ENCODE data around the gene HMX2. TPM values are rescaled to one million over a fixed set of nuclear protein-coding genes. Genes with fewer than 3 reads are reported as not detected.
A peak's percentile ranks its signal among the peaks of the same experiment; 100 is the strongest.

The HMX2 gene
- total and polyA plus RNA-seq, 2 of the 13 experiments (the other 11 are each of a cell fraction or from before 2014, with no cell fraction given), result not detected

- no peak for TF ChIP-seq ZHX2 (IDR thresholded peaks at IDR 0.05; ENCODE audit: low read depth)
- no peak for TF ChIP-seq ZHX2 (CRISPR knock-in tag; IDR thresholded peaks at IDR 0.05; ENCODE audit: borderline replicate concordance)
- TF ChIP-seq MAX (IDR thresholded peaks at IDR 0.05), result no peak
- TF ChIP-seq SIX1 (CRISPR knock-in tag; IDR thresholded peaks at IDR 0.05; ENCODE audit: borderline replicate concordance), result no peak
- TF ChIP-seq ETS1 (CRISPR knock-in tag; IDR thresholded peaks at IDR 0.05), result no peak
- no peak for TF ChIP-seq ZFP62 (CRISPR knock-in tag; IDR thresholded peaks at IDR 0.05)
- 0 out of 2 replicates have a peak, but pooled peaks have one; percentile 8 for TF ChIP-seq IRF9 (CRISPR knock-in tag; IDR thresholded peaks at IDR 0.05; ENCODE audit: borderline replicate concordance)
- TF ChIP-seq HNRNPLL (IDR thresholded peaks at IDR 0.05; ENCODE audit: low read depth, low read length, poor library complexity, severe bottlenecking), result peak; percentile 21
- no peak for TF ChIP-seq MAZ (IDR thresholded peaks at IDR 0.05; ENCODE audit: borderline replicate concordance, low read depth, low read length)
- TF ChIP-seq MAZ (CRISPR knock-in tag; IDR thresholded peaks at IDR 0.05; ENCODE audit: low read depth), result no peak
- TF ChIP-seq BCLAF1 (IDR thresholded peaks at IDR 0.05), result no peak
- peak; percentile 39; the same call in 1 of the 2 replicates for TF ChIP-seq THAP11 (CRISPR knock-in tag; IDR thresholded peaks at IDR 0.05)
- peak; percentile 23 for TF ChIP-seq ASH2L (IDR thresholded peaks at IDR 0.05; ENCODE audit: insufficient read length, low read depth, low read length)
- TF ChIP-seq HOXA3 (CRISPR knock-in tag; IDR thresholded peaks at IDR 0.05), result no peak
- TF ChIP-seq ZNF484 (CRISPR knock-in tag; IDR thresholded peaks at IDR 0.05; ENCODE audit: borderline replicate concordance, low read depth), result no peak
- peak; percentile 67; the same call in 1 of the 2 replicates for TF ChIP-seq ZNF501 (CRISPR knock-in tag; IDR thresholded peaks at IDR 0.05)
Measured at GRCh38 chr10:123132576-123133477, 15.1 kb upstream of the HMX2 start (continued).

Data from HepG2 (cell line).